GM23338 (cell line): ENCODE data around the gene IKBKG. TPM values are rescaled to one million over a fixed set of nuclear protein-coding genes. Genes with fewer than 3 reads are reported as not detected.
"Not testable (repeated sequence)": the region's sequence is repeated elsewhere in the genome, so short reads cannot be mapped to it uniquely, and the experiment has no call there.

Source experiments
- ATAC-seq: fragments of 200-7000 bp; cut with Tn5 transposase; 3 replicates; pipeline ENCODE4 v1.9.1; 2020
- DNase-seq: peaks from one replicate; pipeline ENCODE4 v3.0.0-alpha.2; 2015; ENCODE audit warnings: low spot score
- H2AFZ ChIP-seq: fragments of 200-600 bp; sonication (generic); 2 replicates; pipeline ENCODE4 v1.8.0; 2016; ENCODE audit warnings: antibody characterized with exemption, mild to moderate bottlenecking, moderate library complexity
- H3F3A ChIP-seq: fragments of 200-600 bp; sonication (generic); replicated peaks from 2 replicates; pipeline ENCODE4 v1.8.0; 2017; ENCODE audit warnings: antibody characterized with exemption, mixed run types, low read depth
- H3K27ac ChIP-seq: fragments of 200-600 bp; sonication (generic); 2 replicates; pipeline ENCODE4 v1.6.1; 2016; ENCODE audit warnings: low read depth
- H3K27me3 ChIP-seq: fragments of 200-600 bp; sonication (generic); 2 replicates; pipeline ENCODE4 v1.8.0; 2016; ENCODE audit warnings: mild to moderate bottlenecking, mixed run types, moderate library complexity; ENCODE audit not compliant: insufficient read depth
- H3K36me3 ChIP-seq: fragments of 200-600 bp; sonication (generic); 2 replicates; pipeline ENCODE4 v1.8.0; 2016; ENCODE audit warnings: mild to moderate bottlenecking; ENCODE audit not compliant: insufficient read depth
- H3K4me1 ChIP-seq: fragments of 200-600 bp; sonication (generic); 2 replicates; pipeline ENCODE4 v1.8.0; 2016; ENCODE audit warnings: mild to moderate bottlenecking, moderate library complexity; ENCODE audit not compliant: insufficient read depth
- H3K4me2 ChIP-seq: fragments of 200-600 bp; sonication (generic); 2 replicates; pipeline ENCODE4 v1.7.1; 2017; ENCODE audit warnings: mixed run types
- H3K4me3 ChIP-seq: fragments of 200-600 bp; sonication (generic); 2 replicates; pipeline ENCODE4 v1.6.1; 2016; ENCODE audit warnings: mixed run types
- H3K79me2 ChIP-seq: fragments of 200-600 bp; sonication (generic); replicated peaks from 2 replicates; pipeline ENCODE4 v1.8.0; 2017; ENCODE audit warnings: mild to moderate bottlenecking; ENCODE audit not compliant: insufficient read depth
- H3K9me2 ChIP-seq: fragments of 200-600 bp; sonication (generic); 2 replicates; pipeline ENCODE4 v1.8.0; 2017; ENCODE audit not compliant: insufficient read depth
- H4K20me1 ChIP-seq: fragments of 200-600 bp; sonication (generic); replicated peaks from 2 replicates; pipeline ENCODE4 v1.8.0; 2017; ENCODE audit warnings: mild to moderate bottlenecking; ENCODE audit not compliant: insufficient read depth
- H3K27ac Mint-ChIP-seq: 2 replicates; pipeline ENCODE4 v1.8.0; 2020; ENCODE audit warnings: inconsistent platforms, mild to moderate bottlenecking, moderate library complexity, mixed read lengths
- H3K27me3 Mint-ChIP-seq: 3 replicates; pipeline ENCODE4 v1.8.0; 2022; ENCODE audit warnings: low read depth, mild to moderate bottlenecking, moderate library complexity, mixed read lengths, inconsistent platforms; ENCODE audit not compliant: insufficient read depth, poor library complexity
- H3K36me3 Mint-ChIP-seq: 3 replicates; pipeline ENCODE4 v1.8.0; 2021; ENCODE audit warnings: low read depth, mild to moderate bottlenecking, inconsistent platforms, moderate library complexity, mixed read lengths
- H3K4me1 Mint-ChIP-seq: 3 replicates; pipeline ENCODE4 v1.8.0; 2020; ENCODE audit warnings: mild to moderate bottlenecking, inconsistent platforms, mixed read lengths
- H3K4me3 Mint-ChIP-seq: 3 replicates; pipeline ENCODE4 v1.8.0; 2021; ENCODE audit warnings: moderate library complexity, mild to moderate bottlenecking, inconsistent platforms, mixed read lengths
- H3K9me3 Mint-ChIP-seq: 3 replicates; pipeline ENCODE4 v1.8.0; 2020; ENCODE audit warnings: moderate library complexity, mild to moderate bottlenecking, inconsistent platforms, mixed read lengths
- CREB1 ChIP-seq: fragments of 250-450 bp; sonication (Bioruptor Pico); IDR thresholded peaks from 2 replicates; pipeline ENCODE4 v1.5.0; 2020; ENCODE audit warnings: low read depth, mild to moderate bottlenecking, moderate library complexity
- CTCF ChIP-seq, 2 experiments: fragments of 200-600 bp in 1 of 2; sonication (generic) in 1 of 2; conservative IDR thresholded peaks; 2 replicates each; pipeline versions ENCODE4 v1.5.1 to v1.6.1; 2016 to 2017; ENCODE audit warnings: antibody characterized with exemption in 2 of 2, low read depth in 2 of 2, mild to moderate bottlenecking in 2 of 2, moderate library complexity in 1 of 2
- EZH2 ChIP-seq: fragments of 200-600 bp; sonication (generic); IDR thresholded peaks from one replicate; pipeline ENCODE4 v1.8.0; 2017; ENCODE audit warnings: antibody characterized with exemption, mild to moderate bottlenecking, low read depth; ENCODE audit not compliant: unreplicated experiment
- EZH2phosphoT487 ChIP-seq: fragments of 200-600 bp; sonication (generic); IDR thresholded peaks from one replicate; pipeline ENCODE4 v1.8.1; 2018; ENCODE audit warnings: antibody characterized with exemption; ENCODE audit not compliant: unreplicated experiment
- JUNB ChIP-seq: IDR thresholded peaks from one replicate; pipeline ENCODE4 v1.6.1; 2016; ENCODE audit warnings: antibody characterized with exemption; ENCODE audit not compliant: unreplicated experiment
- REST ChIP-seq: IDR thresholded peaks from one replicate; pipeline ENCODE4 v1.6.1; 2018; ENCODE audit warnings: antibody characterized with exemption; ENCODE audit not compliant: unreplicated experiment
- STAT1 ChIP-seq: IDR thresholded peaks from one replicate; pipeline ENCODE4 v1.6.1; 2016; ENCODE audit warnings: antibody characterized with exemption; ENCODE audit not compliant: unreplicated experiment
- ZNF331 ChIP-seq: fragments of 250-450 bp; sonication (Bioruptor Pico); IDR thresholded peaks from 2 replicates; pipeline ENCODE4 v1.5.0; 2020; ENCODE audit warnings: low read depth, mild to moderate bottlenecking, moderate library complexity
- polyA plus RNA-seq: library from polyadenylated mRNA; unstranded; fragments of >200 nt; fragmentation: Nextera tagmentation; extraction: Ambion mirVana; gene quantifications from 2 replicates; pipeline ENCODE4 v1.2.1, GENCODE V29; 2016
- total RNA-seq: library from RNA; depleted of rRNA; stranded (reverse); fragments of >200 nt; shearing (Covaris generic); gene quantifications from 2 replicates; pipeline ENCODE4 v1.2.3, GENCODE V29; 2014

Gene IKBKG
- total and polyA plus RNA-seq, 2 experiments from 2014 or later, result 11.5 to 14.9 TPM

- TF ChIP-seq REST (no peak), CREB1 (CRISPR knock-in tag) (no peak), CTCF (conservative IDR thresholded peaks at IDR 0.05; ENCODE audit: low read depth in 2 of 2) (no peak)
Measured at GRCh38 chrX:154548028-154548316, 552 bp downstream of the IKBKG start (continued).

- peaks cover 11% of the 10 kb centered on the region for H3K27me3 Mint-ChIP-seq
- Histone ChIP-seq H3K9me2 (no peaks in the 10 kb centered on the region), H3K36me3 (no peaks in the 10 kb centered on the region), H3K27me3 (no peaks in the 10 kb centered on the region), H3K4me2 (no peak overlapping the region), H3K79me2 (peaks cover 31% of the 10 kb centered on the region), H4K20me1 (no peaks in the 10 kb centered on the region), H2AFZ (no peak overlapping the region), H3K4me3 (no peak overlapping the region), H3K4me1 (no peaks in the 10 kb centered on the region), H3K27ac (no peak overlapping the region), H3F3A (0 out of 2 replicates have a peak, but pooled peaks cover 2% of the 10 kb centered on the region)
- H3K4me1 Mint-ChIP-seq, result peaks cover 10% of the 10 kb centered on the region
- TF ChIP-seq EZH2phosphoT487 (no peak), CREB1 (CRISPR knock-in tag) (no peak), STAT1 (no peak), REST (no peak), JUNB (no peak), EZH2 (no peak), ZNF331 (no peak)
- no peak for DNase-seq
- no peak overlapping the region for H3K27ac Mint-ChIP-seq
- H3K9me3 Mint-ChIP-seq, result no peaks in the 10 kb centered on the region
- no peak for ATAC-seq
- peak overlapping the region; percentile 45; the same call in 1 of the 3 replicates for H3K4me3 Mint-ChIP-seq
- H3K36me3 Mint-ChIP-seq, result peaks cover 16% of the 10 kb centered on the region
Measured at GRCh38 chrX:154549766-154550165, 2.3 kb downstream of the IKBKG start.

GRCh38 chrX:154552112-154552806 is 4.8 kb downstream of the IKBKG start:
- H3K79me2 ChIP-seq, result peaks cover 28% of the 10 kb centered on the region
- ATAC-seq, result peak; percentile 59

GRCh38 chrX:154558060-154558690 is 10.8 kb downstream of the IKBKG start:
- not testable (repeated sequence) for H3K36me3 Mint-ChIP-seq, H3K79me2 ChIP-seq, H3K9me2 ChIP-seq, DNase-seq, H3K27ac ChIP-seq, H3K4me3 Mint-ChIP-seq, H3K36me3 ChIP-seq, H3K27me3 Mint-ChIP-seq, H3K27ac Mint-ChIP-seq, H3K9me3 Mint-ChIP-seq, H3K4me2 ChIP-seq, H3K4me1 ChIP-seq, ATAC-seq, H3F3A ChIP-seq, H3K4me3 ChIP-seq, H3K4me1 Mint-ChIP-seq, H2AFZ ChIP-seq, H4K20me1 ChIP-seq, H3K27me3 ChIP-seq

More at GRCh38 chrX:154552112-154552806, 4.8 kb downstream of the IKBKG start:
- not testable (repeated sequence) for H3K27ac ChIP-seq, H3K4me3 ChIP-seq, H3K36me3 ChIP-seq, H3K36me3 Mint-ChIP-seq, H3K4me3 Mint-ChIP-seq, H3K27me3 Mint-ChIP-seq, H3K27ac Mint-ChIP-seq, DNase-seq, H3K27me3 ChIP-seq, H4K20me1 ChIP-seq, H3K9me2 ChIP-seq, H3K4me1 ChIP-seq, H3K4me1 Mint-ChIP-seq, H3K9me3 Mint-ChIP-seq, H3F3A ChIP-seq, H2AFZ ChIP-seq, H3K4me2 ChIP-seq
